HG03521 (cell line): ENCODE data around the gene IGFBP2.

ENCODE experiments used
- ATAC-seq: cut with Tn5 transposase; IDR thresholded peaks from one replicate; pipeline ENCODE4 v1.9.1; 2021; ENCODE audit warnings: mild to moderate bottlenecking, moderate library complexity; ENCODE audit not compliant: unreplicated experiment

The IGFBP2 gene

GRCh38 chr2:216700088-216700567, 66.9 kb downstream of the IGFBP2 start:
- ATAC-seq: no peak

GRCh38 chr2:216700781-216701180, 67.6 kb downstream of the IGFBP2 start:
- no peak for ATAC-seq

- ATAC-seq: no peak
These were observed 68.3 kb downstream of the IGFBP2 start for GRCh38 chr2:216701544-216701943.

DNA sequence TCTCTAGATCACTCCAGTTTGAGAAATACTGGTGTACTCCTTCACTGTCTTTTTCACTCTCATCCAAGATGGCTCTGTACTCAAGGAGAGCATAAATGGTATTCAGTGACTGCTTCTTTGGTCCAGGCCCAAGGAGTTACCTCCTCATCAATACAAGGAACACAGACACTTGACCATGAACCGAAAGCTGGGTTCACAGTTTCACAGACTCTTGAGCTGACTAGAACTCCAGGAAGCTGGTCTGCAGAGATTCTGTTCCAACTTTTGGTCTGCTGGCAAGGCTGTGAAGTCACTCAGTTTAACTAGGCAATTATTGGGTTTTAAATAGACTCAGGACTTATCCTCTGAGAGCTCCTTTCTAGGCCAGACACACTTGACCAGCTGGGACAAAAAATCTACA, 69.5 kb downstream of the IGFBP2 start:
- no peak for ATAC-seq

GRCh38 chr2:216710551-216711301, 77.5 kb downstream of the IGFBP2 start:
- ATAC-seq: no peak

DNA sequence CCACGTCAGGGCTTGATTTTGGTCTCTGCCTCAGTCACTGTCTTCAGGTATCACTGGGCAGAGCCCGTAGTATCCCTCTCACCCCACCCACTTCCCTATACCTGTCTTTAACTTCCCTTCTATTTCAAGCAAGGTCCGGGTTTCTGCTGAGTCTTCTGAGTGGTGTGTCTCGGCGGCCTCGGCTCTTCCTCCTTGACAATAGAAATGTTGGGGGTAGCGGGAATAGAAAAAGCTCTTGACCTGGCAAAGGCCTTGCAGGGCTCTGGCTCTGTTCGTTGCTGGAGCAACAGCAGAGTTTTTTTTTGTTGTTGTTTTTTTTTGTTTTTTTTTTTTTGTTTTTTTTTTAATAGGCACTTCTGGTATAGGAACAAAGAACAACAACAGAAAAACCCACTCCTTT, 78.1 kb downstream of the IGFBP2 start:
- ATAC-seq: no peak

DNA sequence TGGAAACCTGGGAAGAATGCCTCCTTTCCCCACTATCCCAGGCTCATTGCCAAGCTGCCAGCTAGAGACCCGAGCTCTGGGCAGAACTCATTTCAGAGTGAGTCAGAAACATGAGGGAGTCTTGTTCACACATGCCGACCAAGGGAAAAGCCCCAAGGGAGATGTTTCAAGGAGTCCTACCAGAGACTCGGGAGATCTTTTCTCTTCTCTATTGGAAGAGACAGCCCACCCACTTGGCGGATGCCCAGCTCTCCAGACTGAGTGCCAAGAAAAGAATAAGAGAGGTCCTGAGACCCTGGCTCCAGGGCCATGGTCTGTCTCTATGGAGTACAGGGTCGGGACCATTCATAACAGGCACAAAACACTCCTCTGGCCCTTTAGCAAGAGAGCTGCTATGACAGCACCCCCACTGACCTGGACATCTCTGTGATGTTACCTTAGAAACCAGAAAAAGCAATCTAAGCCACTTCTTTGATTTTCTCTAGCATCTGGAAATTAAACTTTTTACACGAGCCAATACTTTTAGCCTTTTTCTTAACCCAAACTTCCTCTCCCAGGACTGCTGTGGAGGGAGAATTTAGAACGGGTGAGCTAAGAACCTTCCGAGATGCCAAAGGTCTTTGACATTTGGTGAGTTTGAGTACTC, 80.6 kb downstream of the IGFBP2 start:
- no peak for ATAC-seq
